ENCODE results near the gene VWA8. TPM values are rescaled to one million over a fixed set of nuclear protein-coding genes. Genes with fewer than 3 reads are reported as not detected.

The VWA8 gene
- total and polyA plus RNA-seq, 4 donors: 7.1 to 50.3 (median 12.4) TPM

- no peak overlapping the region for H3K27ac ChIP-seq (ENCODE audit: low read depth in 1 of 2, low read length in 2 of 2)
- H3K4me1 ChIP-seq (ENCODE audit: control insufficient read depth in 4 of 4, insufficient read depth in 4 of 4, low read length in 3 of 4): peaks cover 2 to 7% (median 4%) of the 10 kb centered on the region in 4 donors
- TF ChIP-seq RAD21 (IDR thresholded peaks at IDR 0.05) (no peak), CTCF (IDR thresholded peaks at IDR 0.05; ENCODE audit: low read depth, low read length, missing input control) (no peak), EGR1 (IDR thresholded peaks at IDR 0.05; ENCODE audit: low read depth in 2 of 2) (no peak)
- TF ChIP-seq, protein P1, sequence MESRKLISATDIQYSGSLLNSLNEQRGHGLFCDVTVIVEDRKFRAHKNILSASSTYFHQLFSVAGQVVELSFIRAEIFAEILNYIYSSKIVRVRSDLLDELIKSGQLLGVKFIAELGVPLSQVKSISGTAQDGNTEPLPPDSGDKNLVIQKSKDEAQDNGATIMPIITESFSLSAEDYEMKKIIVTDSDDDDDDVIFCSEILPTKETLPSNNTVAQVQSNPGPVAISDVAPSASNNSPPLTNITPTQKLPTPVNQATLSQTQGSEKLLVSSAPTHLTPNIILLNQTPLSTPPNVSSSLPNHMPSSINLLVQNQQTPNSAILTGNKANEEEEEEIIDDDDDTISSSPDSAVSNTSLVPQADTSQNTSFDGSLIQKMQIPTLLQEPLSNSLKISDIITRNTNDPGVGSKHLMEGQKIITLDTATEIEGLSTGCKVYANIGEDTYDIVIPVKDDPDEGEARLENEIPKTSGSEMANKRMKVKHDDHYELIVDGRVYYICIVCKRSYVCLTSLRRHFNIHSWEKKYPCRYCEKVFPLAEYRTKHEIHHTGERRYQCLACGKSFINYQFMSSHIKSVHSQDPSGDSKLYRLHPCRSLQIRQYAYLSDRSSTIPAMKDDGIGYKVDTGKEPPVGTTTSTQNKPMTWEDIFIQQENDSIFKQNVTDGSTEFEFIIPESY (IDR thresholded peaks at IDR 0.05): no peak
These were observed 254.8 kb downstream of the VWA8 start for GRCh38 chr13:41706152-41706551.

GRCh38 chr13:41702540-41702939 is 258.4 kb downstream of the VWA8 start:
- no peaks in the 10 kb centered on the region for H3K27me3 ChIP-seq (ENCODE audit: control insufficient read depth in 4 of 4, insufficient read depth in 4 of 4, low read length in 3 of 4)
- 76% methylated on average over 2 of the region's 2 CpGs for WGBS
- no peaks in the 10 kb centered on the region for H3K9me3 ChIP-seq (ENCODE audit: control insufficient read depth in 4 of 4, low read length in 3 of 4)
- peaks cover 0 to 12% (median 0%) of the 10 kb centered on the region in 4 donors for H3K36me3 ChIP-seq (ENCODE audit: control insufficient read depth in 4 of 4, insufficient read depth in 3 of 4, low read depth in 1 of 4, low read length in 3 of 4)
- no peak overlapping the region for H3K4me3 ChIP-seq (ENCODE audit: low read depth in 1 of 3, low read length in 3 of 3)
- no peak overlapping the region for H3K27ac ChIP-seq (ENCODE audit: low read depth in 1 of 2, low read length in 2 of 2)
- peaks cover under 1 to 10% (median 4%) of the 10 kb centered on the region in 4 donors for H3K4me1 ChIP-seq (ENCODE audit: control insufficient read depth in 4 of 4, insufficient read depth in 4 of 4, low read length in 3 of 4)
- DNase-seq (ENCODE audit: low spot score): no peak
- no peak overlapping the region for H3K9ac ChIP-seq (ENCODE audit: low read depth in 1 of 2, low read length in 2 of 2)
- no peak for TF ChIP-seq YY1 (IDR thresholded peaks at IDR 0.05)
- TF ChIP-seq RXRA (IDR thresholded peaks at IDR 0.05): no peak
- no peak for TF ChIP-seq TAF1 (conservative IDR thresholded peaks at IDR 0.05)
- no peak for TF ChIP-seq HNF4G (IDR thresholded peaks at IDR 0.05)
- TF ChIP-seq EGR1 (IDR thresholded peaks at IDR 0.05; ENCODE audit: low read depth in 2 of 2): no peak
- TF ChIP-seq MAX (IDR thresholded peaks at IDR 0.05): no peak
- no peak for TF ChIP-seq NR2F2 (IDR thresholded peaks at IDR 0.05)
- TF ChIP-seq, protein P2, sequence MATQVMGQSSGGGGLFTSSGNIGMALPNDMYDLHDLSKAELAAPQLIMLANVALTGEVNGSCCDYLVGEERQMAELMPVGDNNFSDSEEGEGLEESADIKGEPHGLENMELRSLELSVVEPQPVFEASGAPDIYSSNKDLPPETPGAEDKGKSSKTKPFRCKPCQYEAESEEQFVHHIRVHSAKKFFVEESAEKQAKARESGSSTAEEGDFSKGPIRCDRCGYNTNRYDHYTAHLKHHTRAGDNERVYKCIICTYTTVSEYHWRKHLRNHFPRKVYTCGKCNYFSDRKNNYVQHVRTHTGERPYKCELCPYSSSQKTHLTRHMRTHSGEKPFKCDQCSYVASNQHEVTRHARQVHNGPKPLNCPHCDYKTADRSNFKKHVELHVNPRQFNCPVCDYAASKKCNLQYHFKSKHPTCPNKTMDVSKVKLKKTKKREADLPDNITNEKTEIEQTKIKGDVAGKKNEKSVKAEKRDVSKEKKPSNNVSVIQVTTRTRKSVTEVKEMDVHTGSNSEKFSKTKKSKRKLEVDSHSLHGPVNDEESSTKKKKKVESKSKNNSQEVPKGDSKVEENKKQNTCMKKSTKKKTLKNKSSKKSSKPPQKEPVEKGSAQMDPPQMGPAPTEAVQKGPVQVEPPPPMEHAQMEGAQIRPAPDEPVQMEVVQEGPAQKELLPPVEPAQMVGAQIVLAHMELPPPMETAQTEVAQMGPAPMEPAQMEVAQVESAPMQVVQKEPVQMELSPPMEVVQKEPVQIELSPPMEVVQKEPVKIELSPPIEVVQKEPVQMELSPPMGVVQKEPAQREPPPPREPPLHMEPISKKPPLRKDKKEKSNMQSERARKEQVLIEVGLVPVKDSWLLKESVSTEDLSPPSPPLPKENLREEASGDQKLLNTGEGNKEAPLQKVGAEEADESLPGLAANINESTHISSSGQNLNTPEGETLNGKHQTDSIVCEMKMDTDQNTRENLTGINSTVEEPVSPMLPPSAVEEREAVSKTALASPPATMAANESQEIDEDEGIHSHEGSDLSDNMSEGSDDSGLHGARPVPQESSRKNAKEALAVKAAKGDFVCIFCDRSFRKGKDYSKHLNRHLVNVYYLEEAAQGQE (IDR thresholded peaks at IDR 0.05): no peak
- TF ChIP-seq FOXA2 (IDR thresholded peaks at IDR 0.05): no peak
- TF ChIP-seq JUND (IDR thresholded peaks at IDR 0.05): no peak
- TF ChIP-seq HNF4A (conservative IDR thresholded peaks at IDR 0.05): no peak
- TF ChIP-seq SP1 (IDR thresholded peaks at IDR 0.05): no peak
- TF ChIP-seq RAD21 (IDR thresholded peaks at IDR 0.05): no peak
- TF ChIP-seq FOXA1 (IDR thresholded peaks at IDR 0.05): no peak
- TF ChIP-seq, protein P1 (IDR thresholded peaks at IDR 0.05): no peak

More at GRCh38 chr13:41706152-41706551, 254.8 kb downstream of the VWA8 start:
- WGBS: 83% methylated on average over 1 of the region's 1 CpG
- no peaks in the 10 kb centered on the region for H3K9me3 ChIP-seq (ENCODE audit: control insufficient read depth in 4 of 4, low read length in 3 of 4)
- no peak overlapping the region for H3K4me3 ChIP-seq (ENCODE audit: low read depth in 1 of 3, low read length in 3 of 3)
- no peaks in the 10 kb centered on the region for H3K27me3 ChIP-seq (ENCODE audit: control insufficient read depth in 4 of 4, insufficient read depth in 4 of 4, low read length in 3 of 4)
- DNase-seq (ENCODE audit: low spot score): no peak
- H3K36me3 ChIP-seq (ENCODE audit: control insufficient read depth in 4 of 4, insufficient read depth in 3 of 4, low read depth in 1 of 4, low read length in 3 of 4): no peaks in the 10 kb centered on the region
- no peak overlapping the region for H3K9ac ChIP-seq (ENCODE audit: low read depth in 1 of 2, low read length in 2 of 2)
